NOMO-1 (cell line): ENCODE data around the gene ZBTB32.
"Not testable (repeated sequence)": the region's sequence is repeated elsewhere in the genome, so short reads cannot be mapped to it uniquely, and the experiment has no call there.

Experiments
- DNase-seq, 2 experiments: peaks; one replicate each; lab custom pipeline; 2025; ENCODE audit not compliant: unreplicated experiment in 2 of 2; lab: John Stamatoyannopoulos, UW

The ZBTB32 gene

GRCh38 chr19:35718345-35719041, 14.1 kb downstream of the ZBTB32 start:
- DNase-seq, result peak in 1 of 2 experiments; percentile 26

GRCh38 chr19:35719402-35720162, 15.2 kb downstream of the ZBTB32 start:
- no peak for DNase-seq

GRCh38 chr19:35720163-35720524, 15.8 kb downstream of the ZBTB32 start:
- no peak for DNase-seq

GRCh38 chr19:35720648-35721047, 16.3 kb downstream of the ZBTB32 start:
- DNase-seq, result no peak

GRCh38 chr19:35721374-35721773, 17.0 kb downstream of the ZBTB32 start:
- DNase-seq, result no peak

- DNase-seq, result no peak
Measured at GRCh38 chr19:35722461-35722860, 18.1 kb downstream of the ZBTB32 start.

GRCh38 chr19:35722897-35723296, 18.5 kb downstream of the ZBTB32 start:
- no peak for DNase-seq

GRCh38 chr19:35723671-35724070, 19.3 kb downstream of the ZBTB32 start:
- DNase-seq, result no peak

- DNase-seq, result not testable (repeated sequence)
Measured at GRCh38 chr19:35724132-35724531, 19.8 kb downstream of the ZBTB32 start.

GRCh38 chr19:35724560-35724959, 20.2 kb downstream of the ZBTB32 start:
- no peak for DNase-seq

- no peak for DNase-seq
Measured at GRCh38 chr19:35725216-35725861, 21.0 kb downstream of the ZBTB32 start.

GRCh38 chr19:35727053-35727955, 22.9 kb downstream of the ZBTB32 start:
- DNase-seq, result no peak

- no peak for DNase-seq
Measured at GRCh38 chr19:35727956-35728706, 23.8 kb downstream of the ZBTB32 start.

- DNase-seq, result no peak
Measured at GRCh38 chr19:35729021-35729420, 24.7 kb downstream of the ZBTB32 start.

GRCh38 chr19:35729763-35730162, 25.4 kb downstream of the ZBTB32 start:
- DNase-seq, result no peak

- no peak for DNase-seq
Measured at GRCh38 chr19:35730326-35730725, 26.0 kb downstream of the ZBTB32 start.

- no peak for DNase-seq
Measured at GRCh38 chr19:35731353-35731752, 27.0 kb downstream of the ZBTB32 start.

GRCh38 chr19:35731779-35732405, 27.5 kb downstream of the ZBTB32 start:
- no peak for DNase-seq

- no peak for DNase-seq
Measured at GRCh38 chr19:35732540-35733179, 28.3 kb downstream of the ZBTB32 start.
